Upper lobe of left lung (tissue), 4 donors: ENCODE results near the gene IKZF3.

ENCODE experiments used
- POLR2A ChIP-seq, 4 donors: fragments of 450-650 bp; IDR thresholded peaks; one replicate each; pipeline ENCODE4 v1.5.1; 2016 to 2017; ENCODE audit warnings: antibody characterized with exemption in 4 of 4, mild to moderate bottlenecking in 2 of 4
- TF ChIP-seq, protein P1 (sequence below), 6 experiments: fragments of 450-650 bp in 4 of 6; fragments of 200-600 bp in 2 of 6; sonication (generic) in 2 of 6; IDR thresholded peaks; one replicate each; pipeline ENCODE4 v1.5.1; 2016 to 2019; ENCODE audit warnings: antibody characterized with exemption in 6 of 6

DNA sequence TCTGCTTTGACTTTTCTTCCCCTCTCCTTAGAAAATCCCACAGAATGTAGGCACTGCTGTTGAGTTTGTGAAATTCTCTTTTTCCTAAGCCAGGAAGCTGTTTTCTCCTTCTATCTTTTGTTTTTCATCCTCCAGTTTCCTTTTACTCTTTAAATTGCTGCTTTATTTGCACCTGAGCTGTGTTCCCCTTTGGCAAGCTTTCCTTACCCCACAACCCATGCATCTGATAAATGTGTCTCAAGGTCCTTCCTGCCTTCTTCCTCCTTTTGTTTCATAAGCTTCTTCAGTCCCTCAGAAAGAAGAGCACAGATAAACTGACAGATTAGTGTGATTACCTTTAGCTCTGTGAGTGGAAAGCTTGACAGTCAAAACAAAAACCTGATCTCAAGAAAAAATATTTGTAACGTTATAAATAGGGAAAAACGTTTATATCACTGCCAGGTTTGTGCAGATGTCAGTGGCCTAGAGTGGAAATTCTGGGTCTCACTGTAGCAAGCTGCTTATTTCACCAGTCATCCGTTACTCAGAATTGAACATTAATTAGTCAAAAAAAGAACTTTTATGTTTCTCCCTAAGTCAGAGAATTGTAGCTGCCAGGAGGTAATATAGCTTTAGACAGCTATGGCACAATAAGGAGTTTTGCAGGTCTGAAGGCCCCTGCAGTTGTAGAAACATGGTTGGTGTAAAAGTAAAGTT is 30.7 kb upstream of the IKZF3 start:
- TF ChIP-seq, protein P1, sequence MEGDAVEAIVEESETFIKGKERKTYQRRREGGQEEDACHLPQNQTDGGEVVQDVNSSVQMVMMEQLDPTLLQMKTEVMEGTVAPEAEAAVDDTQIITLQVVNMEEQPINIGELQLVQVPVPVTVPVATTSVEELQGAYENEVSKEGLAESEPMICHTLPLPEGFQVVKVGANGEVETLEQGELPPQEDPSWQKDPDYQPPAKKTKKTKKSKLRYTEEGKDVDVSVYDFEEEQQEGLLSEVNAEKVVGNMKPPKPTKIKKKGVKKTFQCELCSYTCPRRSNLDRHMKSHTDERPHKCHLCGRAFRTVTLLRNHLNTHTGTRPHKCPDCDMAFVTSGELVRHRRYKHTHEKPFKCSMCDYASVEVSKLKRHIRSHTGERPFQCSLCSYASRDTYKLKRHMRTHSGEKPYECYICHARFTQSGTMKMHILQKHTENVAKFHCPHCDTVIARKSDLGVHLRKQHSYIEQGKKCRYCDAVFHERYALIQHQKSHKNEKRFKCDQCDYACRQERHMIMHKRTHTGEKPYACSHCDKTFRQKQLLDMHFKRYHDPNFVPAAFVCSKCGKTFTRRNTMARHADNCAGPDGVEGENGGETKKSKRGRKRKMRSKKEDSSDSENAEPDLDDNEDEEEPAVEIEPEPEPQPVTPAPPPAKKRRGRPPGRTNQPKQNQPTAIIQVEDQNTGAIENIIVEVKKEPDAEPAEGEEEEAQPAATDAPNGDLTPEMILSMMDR (IDR thresholded peaks at IDR 0.05) = no peak
- no peak for TF ChIP-seq POLR2A (IDR thresholded peaks at IDR 0.05)
